Measurements from ENCODE around the gene COPZ1. TPM values are rescaled to one million over a fixed set of nuclear protein-coding genes. Genes with fewer than 3 reads are reported as not detected.
"Not testable (repeated sequence)": the region's sequence is repeated elsewhere in the genome, so short reads cannot be mapped to it uniquely, and the experiment has no call there.

Gene COPZ1
- total and polyA plus RNA-seq, 9 of the 15 experiments (the other 6 are each of a cell fraction or from before 2014, with no cell fraction given), result 137 to 487 (median 233) TPM

DNA sequence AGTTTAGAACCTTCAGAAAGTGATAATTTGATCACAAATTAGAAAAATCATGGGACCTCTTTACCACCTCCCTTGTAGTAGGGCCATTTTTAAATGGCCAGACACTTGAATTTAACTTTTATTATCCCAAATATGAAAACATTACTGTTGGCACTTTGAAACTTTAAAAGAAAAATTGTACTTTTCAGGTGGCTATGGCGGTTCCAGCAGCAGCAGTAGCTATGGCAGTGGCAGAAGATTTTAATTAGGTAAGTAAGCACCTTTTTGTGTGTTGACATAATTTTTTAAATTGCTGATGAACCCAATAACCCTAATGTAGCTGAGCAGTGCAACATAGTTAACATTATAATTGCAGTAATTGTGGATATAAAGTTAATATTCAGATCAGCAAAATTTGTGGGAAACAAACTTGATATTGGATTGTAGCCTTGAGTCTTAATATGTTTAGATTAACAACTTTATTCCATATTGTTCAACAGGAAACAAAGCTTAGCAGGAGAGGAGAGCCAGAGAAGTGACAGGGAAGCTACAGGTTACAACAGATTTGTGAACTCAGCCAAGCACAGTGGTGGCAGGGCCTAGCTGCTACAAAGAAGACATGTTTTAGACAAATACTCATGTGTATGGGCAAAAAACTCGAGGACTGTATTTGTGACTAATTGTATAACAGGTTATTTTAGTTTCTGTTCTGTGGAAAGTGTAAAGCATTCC, 40.7 kb upstream of the COPZ1 start:
- ChIA-PET CTCF (ENCODE audit: low intra/inter-chr PET ratio) (interaction anchor here (0.9 kb wide), 1 partner anchor 41 kb away, joined by 5 read pairs; the partner anchor contains the start of gene COPZ1), POLR2A (interaction anchor here (0.6 to 5.3 kb wide), 15 partner anchors 10 to 1834 kb away, joined by 3 to 110 read pairs (median 4); partner anchors contain the start of genes COPZ1, NFE2 and ZC3H10)
- ATAC-seq; H3K27me3 ChIP-seq (ENCODE audit: control insufficient read depth in 2 of 2, insufficient read depth in 2 of 2, low read length in 2 of 2); FAIRE-seq; H2AFZ ChIP-seq (ENCODE audit: low read depth, low read length); H3K9me3 ChIP-seq (replicated peaks; ENCODE audit: control insufficient read depth, insufficient read depth, low read depth, low read length); BruUV-seq (replicated peaks); in situ Hi-C loops (cut with MboI); H3K9me1 ChIP-seq (ENCODE audit: control insufficient read depth, insufficient read depth, low read length); intact Hi-C loops (cut with micrococcal nuclease): not testable (repeated sequence)
- peaks cover 95% of the 10 kb centered on the region for H3K79me2 ChIP-seq (ENCODE audit: control insufficient read depth, insufficient read depth, low read length)
- peak overlapping the region; percentile 99 for H3K27ac ChIP-seq (ENCODE audit: extremely low read depth, low read depth, low read length)
- DNase-seq (ENCODE audit: extremely low read depth in 1 of 4, low spot score in 3 of 4), result peak in 1 of 4 experiments; percentile 4
- TF ChIP-seq U2AF1 (optimal IDR thresholded peaks at IDR 0.05; ENCODE audit: low read depth, low read length) (peak; percentile 17), POLR2G (IDR thresholded peaks at IDR 0.05; ENCODE audit: low read depth, low read length) (peak; percentile 11), RBFOX2 (IDR thresholded peaks at IDR 0.05; ENCODE audit: low read depth, low read length) (peak; percentile 38), C11orf30 (IDR thresholded peaks at IDR 0.05; ENCODE audit: low read depth) (peak; percentile 12; the same call in 1 of the 2 replicates), ZNF316 (IDR thresholded peaks at IDR 0.05) (peak; percentile 52; the same call in 1 of the 2 replicates), MAFG (tag; conservative IDR thresholded peaks at IDR 0.05) (0 out of 2 replicates have a peak, but pooled peaks have one; percentile 9), POLR2A (conservative IDR thresholded peaks at IDR 0.05) (peak; percentile 7; the same call in 1 of the 2 replicates), CHD1 (IDR thresholded peaks at IDR 0.05; ENCODE audit: low read length) (peak; percentile 53)
- H3K9ac ChIP-seq (ENCODE audit: insufficient read depth in 1 of 2, low read depth in 2 of 2, low read length in 2 of 2), result peak overlapping the region in 1 of 2 experiments; percentile 100; a peak in 3 of 4 replicates
- WGBS (ENCODE audit: insufficient coverage, low coverage, missing lambda C conversion rate), result 0% methylated on average over 1 of the region's 2 CpGs
- peaks cover 13 to 25% of the 10 kb centered on the region in 2 experiments; a peak in 4 of 5 replicates for H3K4me1 ChIP-seq (replicated peaks in 1 of 2; ENCODE audit: control insufficient read depth in 2 of 2, insufficient read depth in 2 of 2, low read length in 2 of 2)
- peaks cover 68% of the 10 kb centered on the region for H4K20me1 ChIP-seq (replicated peaks; ENCODE audit: control insufficient read depth, insufficient read depth, low read length)
- peak overlapping the region; percentile 100 for H3K4me2 ChIP-seq (ENCODE audit: insufficient read depth, low read length)
- H3K4me3 ChIP-seq, result peak overlapping the region; percentile 71
- H3K36me3 ChIP-seq (ENCODE audit: control insufficient read depth, insufficient read depth, low read length), result peaks cover 85% of the 10 kb centered on the region
